ENCODE measurements around the gene ARMH3.

The ARMH3 gene

GRCh38 chr10:101851411-101852116 lies 204.4 kb downstream of the ARMH3 start:
- no peak for DNase-seq (ENCODE audit: low spot score)

DNA sequence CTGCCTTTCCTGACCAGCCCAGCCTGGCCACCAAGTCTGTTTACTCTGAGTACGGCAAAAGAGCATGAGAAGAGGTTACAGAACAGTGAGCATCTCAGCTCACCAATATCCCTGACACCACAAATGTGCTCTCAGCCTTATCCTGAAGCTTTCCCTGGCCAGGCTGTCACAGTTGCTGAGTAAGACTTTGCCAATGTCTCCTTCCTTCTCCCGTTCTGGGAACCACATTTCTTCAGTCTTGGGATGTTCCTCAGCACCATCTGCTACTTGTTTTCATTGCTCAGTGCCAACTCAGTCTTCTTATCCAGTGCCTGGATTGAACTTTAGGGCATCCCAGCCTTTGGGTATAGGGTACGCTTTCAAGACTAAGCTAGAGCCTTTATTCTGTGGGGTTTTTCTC lies 205.2 kb downstream of the ARMH3 start:
- no peak for DNase-seq (ENCODE audit: low spot score)

- DNase-seq (ENCODE audit: low spot score), result no peak
These were observed 207.1 kb downstream of the ARMH3 start for GRCh38 chr10:101848894-101849351.

- DNase-seq (ENCODE audit: low spot score), result no peak
These were observed 207.6 kb downstream of the ARMH3 start for GRCh38 chr10:101848408-101848807.

DNA sequence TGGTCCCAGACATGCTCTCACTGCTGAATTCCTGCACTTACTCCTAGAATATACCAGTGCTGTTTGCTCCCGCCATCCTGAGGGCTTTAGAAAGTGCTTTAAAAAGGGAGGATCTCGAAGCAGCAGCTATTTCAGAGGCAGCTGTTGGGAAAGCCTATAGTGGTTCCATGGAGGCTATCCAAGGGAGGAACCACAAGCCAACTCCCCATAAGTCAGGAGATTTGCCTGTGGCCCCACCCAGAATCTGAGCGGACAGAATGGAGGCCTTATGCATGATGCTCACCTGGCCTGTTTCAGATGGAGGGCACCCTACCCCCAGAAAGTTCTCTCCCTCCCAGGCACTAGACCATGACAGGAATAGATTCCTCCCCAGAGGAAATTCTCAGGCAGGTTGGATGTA lies 210.1 kb downstream of the ARMH3 start:
- no peak for DNase-seq (ENCODE audit: low spot score)

DNA sequence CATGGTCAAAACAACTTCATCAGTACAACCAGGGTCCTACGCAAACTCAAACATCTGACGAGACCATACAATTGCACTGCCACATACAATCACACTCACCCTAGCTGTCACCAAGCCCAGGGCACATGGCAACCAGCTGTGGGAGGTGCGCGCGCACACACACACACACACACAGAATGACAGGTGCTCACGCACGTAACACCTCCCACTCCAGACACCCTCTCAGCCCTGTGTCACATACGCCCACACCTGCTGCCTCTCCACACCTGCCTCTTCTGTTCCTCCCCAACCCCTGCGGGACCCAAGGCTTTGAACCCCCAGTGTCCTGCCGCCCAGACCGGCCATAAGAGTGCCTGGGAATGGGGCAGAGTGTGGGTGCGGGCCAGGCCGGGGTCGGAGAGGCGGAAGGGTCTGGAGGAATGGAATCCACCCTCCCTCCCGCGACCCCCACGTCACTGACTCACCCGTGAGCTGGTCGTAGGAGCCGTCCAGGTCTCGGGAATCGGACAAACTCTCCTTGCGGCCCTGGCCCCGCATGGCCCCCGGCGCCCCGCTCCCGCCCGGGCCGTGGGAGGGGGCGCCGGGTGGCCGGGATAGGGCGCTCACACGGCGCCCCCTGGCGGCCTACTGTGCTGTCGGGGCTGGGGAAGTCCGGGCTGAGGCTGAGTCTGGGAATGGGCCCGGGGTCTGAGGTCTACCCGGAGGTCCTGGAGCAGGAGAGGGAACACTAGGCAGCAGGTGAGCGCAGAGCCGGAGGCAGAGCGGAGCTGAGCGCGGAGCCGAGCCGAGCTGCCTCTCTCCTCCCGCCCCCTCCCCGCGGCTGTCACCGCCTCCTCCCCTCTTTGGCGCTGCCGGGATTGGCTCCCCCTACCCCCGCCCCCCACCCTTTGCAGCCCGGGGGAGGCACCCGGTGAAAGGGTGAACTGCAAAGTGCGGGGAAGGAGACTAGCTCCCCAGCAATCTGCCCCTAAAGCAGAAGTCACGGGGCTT lies 212.6 kb downstream of the ARMH3 start, which contains the start of gene KCNIP2:
Gene KCNIP2, minus strand, starts transcription at position 769 of the 990 bp plus-strand sequence. Its CDS starts 232 bp downstream, at position 537.
- no peak for DNase-seq (ENCODE audit: low spot score)

GRCh38 chr10:101841826-101842225 lies 214.1 kb downstream of the ARMH3 start:
- no peak for DNase-seq (ENCODE audit: low spot score)

DNA sequence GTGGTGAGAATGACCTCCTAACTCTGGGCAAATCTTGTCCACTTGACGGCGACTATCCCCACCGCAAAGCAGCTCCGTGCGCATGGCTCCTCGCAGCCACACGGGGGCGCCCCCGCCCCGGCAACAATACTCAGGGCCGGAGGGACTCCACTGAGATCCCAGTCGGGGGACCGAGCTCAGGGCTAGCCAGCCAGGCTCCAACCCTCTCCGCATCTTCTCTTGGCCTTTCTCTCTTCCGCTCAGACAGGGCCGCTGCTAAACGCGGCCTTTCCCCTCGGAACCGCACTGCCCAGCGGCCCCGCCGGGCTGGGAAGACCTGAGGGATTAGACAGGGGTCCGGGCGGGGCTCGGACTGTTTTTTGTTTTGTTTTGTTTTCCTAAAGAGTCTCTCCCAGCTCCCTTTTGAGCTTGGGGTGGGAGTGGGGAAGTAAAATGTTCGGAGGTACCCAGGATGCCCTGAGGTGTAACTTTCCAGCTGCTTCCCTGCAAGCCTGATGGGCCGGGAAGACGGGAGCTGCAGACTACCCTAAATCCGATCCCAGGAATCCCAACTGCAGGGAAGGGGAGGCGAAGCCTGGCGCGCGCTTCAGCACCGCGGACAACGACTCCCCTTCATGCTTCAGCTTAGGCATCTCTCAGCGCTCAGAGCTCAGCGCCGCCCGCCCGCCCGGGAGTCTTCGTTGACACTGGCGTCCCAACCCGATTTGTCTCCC lies 215.1 kb downstream of the ARMH3 start:
- peak; percentile 76 for DNase-seq (ENCODE audit: low spot score)

DNA sequence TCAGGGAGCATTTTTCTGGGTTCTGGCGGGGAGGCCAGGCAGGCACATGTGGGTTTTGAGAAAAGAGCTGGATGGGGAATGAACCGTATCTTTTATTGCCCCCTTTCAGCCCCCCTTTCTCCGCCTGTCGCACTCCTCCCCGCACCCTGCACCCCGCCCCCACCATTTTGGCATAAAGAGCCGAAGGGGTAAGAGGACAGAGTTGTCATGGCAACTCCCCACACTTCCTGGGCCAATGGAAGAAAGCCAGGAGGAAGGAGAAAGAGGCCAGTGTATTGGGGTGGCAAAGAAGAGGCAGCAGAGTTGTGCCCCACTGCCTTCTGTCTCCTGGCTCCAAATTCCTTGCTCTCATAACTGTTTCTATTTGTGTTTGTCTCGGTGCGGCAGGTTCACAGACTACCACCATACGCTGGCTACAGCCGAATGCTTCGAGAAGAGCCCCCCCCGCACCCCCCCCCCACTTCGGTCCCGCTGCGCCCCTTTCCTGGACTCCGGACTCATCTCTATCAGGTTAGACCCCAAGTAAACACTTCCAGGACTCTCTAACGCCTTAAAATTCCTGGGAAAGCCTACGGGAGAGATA lies 215.8 kb downstream of the ARMH3 start:
- no peak for DNase-seq (ENCODE audit: low spot score)

- DNase-seq (ENCODE audit: low spot score), result no peak
These were observed 216.4 kb downstream of the ARMH3 start for GRCh38 chr10:101839416-101840063.

- DNase-seq (ENCODE audit: low spot score), result no peak
These were observed 217.0 kb downstream of the ARMH3 start for GRCh38 chr10:101839002-101839401.

DNA sequence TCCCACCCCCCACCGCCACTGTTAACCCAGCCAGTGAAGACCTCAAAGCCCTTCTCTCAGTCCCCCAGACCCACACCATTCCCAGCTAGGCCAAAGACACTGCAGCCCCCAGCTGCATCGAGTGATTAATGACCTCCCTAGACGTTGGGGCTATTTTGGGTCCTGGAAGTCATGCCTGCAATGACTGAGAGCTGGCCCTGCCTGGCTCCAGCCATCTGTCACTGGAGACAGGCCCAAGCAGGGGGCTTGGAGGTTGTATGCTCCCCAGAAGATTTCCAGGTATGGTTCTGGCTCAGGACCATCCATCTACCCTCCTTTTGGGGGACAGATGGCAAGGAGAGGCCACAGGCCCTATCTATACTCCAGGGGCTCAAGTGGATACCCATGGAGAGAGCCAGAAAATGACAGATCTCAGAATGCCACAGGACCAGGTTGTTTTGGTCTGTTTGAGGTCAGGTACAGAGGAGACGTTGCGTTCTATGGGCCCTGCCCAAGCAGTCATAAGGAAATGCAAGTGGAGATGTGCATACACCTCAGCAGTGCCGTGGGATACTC lies 217.5 kb downstream of the ARMH3 start:
- no peak for DNase-seq (ENCODE audit: low spot score)

DNA sequence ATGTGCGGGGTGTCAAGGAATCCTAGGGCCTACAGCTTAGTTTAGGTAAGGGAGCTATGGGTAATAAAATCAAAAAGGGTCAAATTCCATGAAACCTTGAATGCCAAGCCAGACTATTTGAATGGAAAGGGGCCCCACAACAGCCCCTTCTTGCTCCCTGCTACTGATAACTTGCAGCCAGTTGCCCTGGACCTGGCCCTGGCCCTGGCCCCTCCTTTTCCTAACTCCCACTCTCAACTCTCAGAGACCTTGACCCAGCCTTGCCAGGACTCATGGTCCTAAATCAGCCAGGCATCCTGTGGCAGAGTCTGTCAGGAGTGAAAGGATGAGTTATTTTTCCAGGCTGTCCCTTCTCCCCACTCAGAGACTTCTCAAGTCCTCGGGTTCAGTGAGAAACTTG lies 218.2 kb downstream of the ARMH3 start:
- DNase-seq (ENCODE audit: low spot score), result no peak

- DNase-seq (ENCODE audit: low spot score), result no peak
These were observed 220.6 kb downstream of the ARMH3 start for GRCh38 chr10:101835362-101835761.

GRCh38 chr10:101834341-101834740 lies 221.6 kb downstream of the ARMH3 start:
- DNase-seq (ENCODE audit: low spot score), result no peak

DNA sequence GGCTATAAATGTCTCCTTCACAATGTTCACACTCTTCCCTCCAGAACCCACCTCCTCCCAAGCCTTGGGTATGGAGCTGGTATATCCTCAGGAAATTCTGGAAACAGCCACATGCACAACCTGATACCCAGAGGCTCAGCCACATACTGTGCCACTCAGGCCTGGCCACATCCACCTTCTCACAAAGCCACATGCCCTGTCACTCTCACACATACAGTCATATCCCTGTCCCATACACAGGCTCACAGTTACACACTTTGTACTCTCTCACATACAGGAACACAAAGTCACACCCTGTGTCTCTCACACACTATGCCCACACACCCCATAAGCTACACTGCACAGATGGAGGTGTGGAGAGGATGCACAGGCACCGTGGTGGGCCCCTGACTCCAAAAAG lies 222.5 kb downstream of the ARMH3 start:
- DNase-seq (ENCODE audit: low spot score), result no peak

- no peak for DNase-seq (ENCODE audit: low spot score)
These were observed 223.6 kb downstream of the ARMH3 start for GRCh38 chr10:101832325-101832771.

DNA sequence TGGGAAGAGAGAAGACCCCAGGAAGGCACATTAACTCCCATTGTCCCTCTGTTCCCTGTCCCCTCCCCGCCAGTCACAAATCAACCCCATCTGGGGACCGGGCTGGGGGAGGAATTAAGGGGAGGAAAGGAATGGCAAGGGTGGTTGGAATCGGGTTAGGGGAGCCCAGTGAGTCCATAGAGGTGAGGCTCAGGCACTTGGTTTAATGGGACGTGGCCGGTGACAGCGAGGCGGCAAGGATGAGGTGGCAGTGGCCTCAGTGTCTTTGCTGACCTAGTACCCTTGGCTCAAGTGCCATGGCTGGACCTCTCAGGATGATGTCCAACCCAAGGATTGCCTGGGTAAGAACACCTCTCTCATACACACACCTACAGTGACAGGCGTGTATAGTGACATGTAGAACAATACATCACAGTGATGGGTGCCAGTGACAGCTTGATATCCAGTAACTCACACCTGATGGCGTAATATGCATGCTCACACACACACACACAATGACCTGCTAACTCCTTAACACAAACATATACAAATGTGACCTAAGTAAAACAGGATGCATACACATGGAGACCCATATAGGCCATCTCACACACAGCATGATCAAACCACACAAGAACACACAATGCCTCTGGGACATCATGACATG lies 224.7 kb downstream of the ARMH3 start:
- DNase-seq (ENCODE audit: low spot score), result no peak

- DNase-seq (ENCODE audit: low spot score), result no peak
These were observed 225.4 kb downstream of the ARMH3 start for GRCh38 chr10:101830322-101831168.

All from RKO (cell line).